Measurements from ENCODE around the gene HEY2.

DNA sequence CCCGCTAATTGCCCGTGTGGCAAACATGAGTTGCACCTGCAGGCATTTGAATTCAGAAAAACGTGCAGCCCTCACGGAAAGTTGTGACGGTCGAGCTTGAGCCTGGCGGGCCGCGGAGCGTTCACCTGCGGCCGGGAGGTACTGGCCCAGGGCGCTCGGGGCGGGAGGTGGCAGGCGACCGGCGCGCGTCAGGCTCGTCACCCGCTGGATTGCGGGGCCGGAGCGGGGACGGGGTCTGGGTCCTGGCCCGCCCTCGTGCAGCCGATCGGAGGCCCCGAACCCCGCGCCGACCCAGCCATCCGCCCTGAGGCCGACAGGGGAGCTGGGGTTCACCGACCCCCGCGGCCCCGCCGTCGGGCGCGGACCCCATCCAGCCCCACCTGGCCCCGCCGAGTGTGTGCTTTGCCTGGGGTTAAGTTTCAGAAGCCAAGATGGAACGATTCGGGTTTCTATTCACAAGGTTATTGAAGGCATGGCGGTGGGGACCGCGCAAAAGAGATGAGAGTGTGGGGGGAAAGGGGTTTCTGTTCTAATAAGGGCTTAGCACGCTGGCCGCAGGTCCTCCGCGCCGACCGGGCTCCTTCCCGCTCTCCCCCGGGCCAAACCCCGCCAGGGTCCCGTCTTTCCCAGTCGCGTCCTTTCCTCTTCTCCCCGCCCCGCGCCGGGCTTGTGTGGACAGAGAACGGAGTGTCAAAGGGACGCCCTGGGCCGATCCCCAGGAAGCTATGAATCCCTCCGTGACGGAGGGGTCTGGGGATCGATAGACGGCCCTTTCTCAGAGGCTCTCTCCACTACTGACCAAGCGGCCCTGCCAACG is 1.6 kb upstream of the HEY2 start:
- TF ChIP-seq RCOR1 (conservative IDR thresholded peaks at IDR 0.05; ENCODE audit: low read depth, low read length): no peak
- no peak for TF ChIP-seq FOXM1 (IDR thresholded peaks at IDR 0.05; ENCODE audit: low read depth, low read length)
